Stimulated activated CD4-positive, alpha-beta T cell treated with anti-CD3 and anti-CD28 coated beads, Interleukin-4, amount 100 ng/mL, for 48 hours (primary cell): ENCODE measurements around the gene ARMH1.

Source experiments
- DNase-seq, 2 donors: peaks; one replicate each; pipeline ENCODE4 v3.0.0-alpha.2; 2020; ENCODE audit warnings: low read depth in 2 of 2

Gene ARMH1

DNA sequence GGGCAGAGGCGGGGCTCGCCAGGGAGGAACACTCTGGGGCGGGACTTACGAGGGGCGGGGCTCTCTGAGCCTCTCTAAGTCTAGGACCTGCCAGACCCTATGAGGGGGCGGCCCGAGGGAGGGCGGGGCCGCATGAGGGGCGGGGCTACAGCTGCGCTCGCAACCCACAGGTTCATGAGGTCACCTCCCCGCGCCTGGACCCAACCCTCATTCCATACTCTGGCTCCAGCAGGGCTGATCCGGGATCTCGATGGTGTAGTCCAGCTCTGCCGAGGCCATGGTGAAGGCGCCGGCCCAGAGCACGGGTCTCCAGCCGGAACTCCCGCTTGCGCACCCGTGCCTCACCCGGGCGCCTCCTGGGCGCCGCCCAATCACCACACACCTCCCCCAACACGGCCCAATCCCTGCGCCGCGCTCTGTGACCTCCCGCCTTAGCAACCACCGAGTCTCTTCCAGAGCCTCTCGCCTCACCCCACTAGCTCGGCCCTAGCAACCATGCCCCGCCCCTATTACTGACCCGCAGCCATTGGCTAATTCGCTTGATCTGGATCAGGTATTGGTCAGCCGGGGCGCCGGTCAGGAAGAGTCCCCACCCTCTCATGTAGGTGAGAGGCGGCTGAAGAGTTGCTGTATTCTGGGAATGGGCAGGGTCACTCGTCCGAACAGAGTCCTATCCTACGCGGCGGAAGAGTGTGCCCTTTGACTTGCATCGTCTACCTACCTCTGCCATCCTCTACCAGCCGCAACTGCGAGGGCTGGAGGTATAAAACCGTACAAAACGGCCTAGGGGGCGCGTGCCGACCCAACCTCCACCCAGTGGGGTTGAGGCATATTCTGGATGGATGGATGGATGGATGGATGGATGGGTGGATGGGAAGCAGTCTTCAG is at the start of gene ARMH1, which contains the start of gene TMEM53:
Gene ARMH1, plus strand, starts transcription at position 602 of the 888 bp plus-strand sequence. CDS start 14,984 bp downstream, outside the sequence.
Gene TMEM53, minus strand, starts transcription at position 369 of the 888 bp plus-strand sequence. Its CDS starts 90 bp downstream, at position 279.
- peak; percentile 95 to 97 for DNase-seq

- no peak for DNase-seq
Observed at GRCh38 chr1:44625348-44625747, 49.2 kb upstream of the ARMH1 start.

DNA sequence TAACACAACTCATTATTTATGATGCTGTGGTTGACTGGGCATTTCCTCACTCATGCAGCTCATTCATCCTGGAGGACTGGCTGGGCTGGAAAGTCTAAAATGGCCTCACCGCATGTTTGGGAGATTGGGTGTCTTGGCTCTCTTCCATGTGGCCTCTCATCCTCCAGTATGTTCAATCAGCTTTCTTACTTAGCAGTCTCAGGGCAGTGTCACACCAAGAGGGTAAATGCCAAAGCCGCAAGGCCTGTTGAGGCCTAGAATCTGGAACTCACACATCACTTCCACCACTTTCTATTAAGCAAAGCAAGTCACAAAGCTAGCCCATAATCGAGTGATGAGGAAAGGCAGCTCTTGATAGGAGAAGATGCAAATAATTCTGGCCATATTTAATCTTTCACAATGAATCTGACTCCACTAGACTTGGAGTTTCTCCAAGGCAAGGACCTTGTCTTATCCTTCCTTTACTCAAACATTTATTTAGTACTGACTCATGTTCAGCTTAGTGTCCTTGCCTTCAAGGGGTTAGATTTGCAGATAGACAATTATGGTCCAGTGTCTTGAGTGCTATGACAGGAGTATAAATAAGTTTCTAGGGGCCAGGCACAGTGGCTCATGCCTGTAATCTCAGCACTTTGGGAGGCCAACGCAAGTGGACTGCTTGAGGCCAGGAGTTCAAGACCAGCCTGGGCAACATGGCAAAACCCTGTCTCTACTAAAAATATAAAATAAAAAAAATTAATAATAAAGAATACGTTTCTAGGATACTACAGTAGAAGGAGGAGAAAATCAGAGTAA is 45.4 kb upstream of the ARMH1 start:
- no peak for DNase-seq

DNA sequence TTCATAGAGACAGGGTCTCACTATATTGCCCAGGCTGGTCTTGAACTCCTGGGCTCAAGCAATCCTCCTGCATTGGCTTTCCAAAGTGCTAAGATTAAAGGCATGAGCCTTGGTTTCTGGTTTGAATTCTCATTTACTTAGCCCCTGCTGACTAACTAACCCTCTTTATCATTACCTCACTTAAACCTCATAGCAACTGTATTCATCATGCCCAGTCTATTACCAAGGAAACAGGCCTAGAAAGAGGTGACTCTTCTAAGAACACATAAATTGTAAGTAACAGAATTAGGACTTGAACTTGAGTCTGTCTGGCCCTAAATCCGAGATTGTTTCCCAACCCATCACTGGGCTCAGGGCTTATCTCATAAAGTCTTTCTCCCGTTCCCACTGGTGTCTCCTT is 44.4 kb upstream of the ARMH1 start:
- no peak for DNase-seq

- no peak for DNase-seq
Observed at GRCh38 chr1:44631333-44631646, 43.2 kb upstream of the ARMH1 start.

- DNase-seq: peak; percentile 89 to 90
Observed at GRCh38 chr1:44631647-44632539, 42.6 kb upstream of the ARMH1 start.

- no peak for DNase-seq
Observed at GRCh38 chr1:44632598-44632997, 41.9 kb upstream of the ARMH1 start.

DNA sequence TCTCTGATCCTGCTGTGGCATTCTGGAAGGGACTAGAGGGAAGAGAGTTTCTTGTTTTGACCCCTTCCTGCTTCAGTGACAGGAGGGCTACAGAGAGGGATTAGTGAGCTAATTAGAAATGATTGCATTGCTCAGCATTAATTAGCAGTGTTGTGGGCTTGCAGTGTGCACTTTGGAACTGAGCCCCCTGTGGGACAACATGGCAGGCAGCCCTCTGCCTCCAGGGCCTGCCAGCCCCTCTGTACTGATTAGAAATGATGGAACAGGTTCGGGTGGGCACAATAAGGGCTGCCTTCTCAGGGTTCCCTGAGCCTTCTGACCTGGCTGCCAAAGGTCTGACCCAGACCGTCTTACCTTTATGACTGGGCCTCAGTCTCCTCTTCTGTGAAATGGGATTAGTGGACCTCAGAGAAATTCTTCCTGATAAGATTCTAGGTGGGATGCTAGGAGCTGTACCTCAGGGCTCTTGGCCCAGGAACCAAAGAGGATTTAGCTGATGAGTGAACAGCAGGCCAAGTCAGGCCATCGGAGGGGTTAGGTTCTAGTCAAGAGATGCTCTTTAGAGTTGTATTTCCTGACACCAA is 39.8 kb upstream of the ARMH1 start:
- DNase-seq: no peak

DNA sequence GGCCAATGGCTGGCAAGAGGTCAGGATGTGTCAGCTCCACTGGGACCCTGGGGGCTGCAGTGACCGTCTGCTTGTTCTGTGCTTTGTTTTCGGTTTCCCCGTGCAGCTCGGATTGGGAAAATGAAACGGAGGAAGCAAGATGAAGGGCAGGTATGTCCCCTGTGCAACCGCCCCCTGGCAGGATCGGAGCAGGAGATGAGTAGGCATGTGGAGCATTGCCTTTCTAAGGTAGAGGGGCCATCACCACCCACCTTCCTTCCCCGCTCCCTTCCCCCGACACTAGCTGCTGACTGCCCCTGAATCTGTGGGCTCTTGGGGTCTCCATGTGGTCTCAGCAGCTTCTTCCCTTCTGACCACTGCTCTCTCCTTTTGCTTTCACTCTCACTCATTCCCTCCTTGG is 39.1 kb upstream of the ARMH1 start:
- no peak for DNase-seq

DNA sequence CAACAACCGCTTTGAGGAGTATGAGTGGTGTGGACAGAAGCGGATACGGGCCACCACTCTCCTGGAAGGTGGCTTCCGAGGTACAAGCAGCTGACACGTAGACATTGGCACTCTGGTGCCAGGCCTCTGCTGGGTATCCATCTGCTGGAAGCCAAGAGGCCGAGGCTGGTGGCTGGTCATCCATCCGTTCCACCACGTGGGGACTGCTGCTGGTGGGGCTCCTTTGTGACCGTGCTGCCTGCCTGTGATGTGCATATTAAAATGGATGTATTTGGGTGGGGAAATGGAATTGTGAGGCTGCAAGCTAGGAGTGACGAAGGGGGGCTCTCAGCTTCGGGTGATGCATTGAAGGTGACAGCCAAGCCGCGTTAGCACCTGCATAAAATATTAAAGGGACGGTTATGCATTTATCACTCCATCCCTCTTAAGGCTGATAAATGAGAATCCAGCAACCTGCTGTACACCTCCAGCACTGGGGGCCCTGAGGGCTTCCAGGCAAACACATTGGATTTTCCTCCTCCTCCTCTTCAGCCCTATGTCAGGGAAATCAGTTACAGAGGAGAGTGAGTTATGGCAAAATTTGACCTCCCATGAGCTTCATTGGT is 38.3 kb upstream of the ARMH1 start:
- no peak for DNase-seq

- DNase-seq: no peak
Observed at GRCh38 chr1:44636688-44637598, 37.6 kb upstream of the ARMH1 start.

DNA sequence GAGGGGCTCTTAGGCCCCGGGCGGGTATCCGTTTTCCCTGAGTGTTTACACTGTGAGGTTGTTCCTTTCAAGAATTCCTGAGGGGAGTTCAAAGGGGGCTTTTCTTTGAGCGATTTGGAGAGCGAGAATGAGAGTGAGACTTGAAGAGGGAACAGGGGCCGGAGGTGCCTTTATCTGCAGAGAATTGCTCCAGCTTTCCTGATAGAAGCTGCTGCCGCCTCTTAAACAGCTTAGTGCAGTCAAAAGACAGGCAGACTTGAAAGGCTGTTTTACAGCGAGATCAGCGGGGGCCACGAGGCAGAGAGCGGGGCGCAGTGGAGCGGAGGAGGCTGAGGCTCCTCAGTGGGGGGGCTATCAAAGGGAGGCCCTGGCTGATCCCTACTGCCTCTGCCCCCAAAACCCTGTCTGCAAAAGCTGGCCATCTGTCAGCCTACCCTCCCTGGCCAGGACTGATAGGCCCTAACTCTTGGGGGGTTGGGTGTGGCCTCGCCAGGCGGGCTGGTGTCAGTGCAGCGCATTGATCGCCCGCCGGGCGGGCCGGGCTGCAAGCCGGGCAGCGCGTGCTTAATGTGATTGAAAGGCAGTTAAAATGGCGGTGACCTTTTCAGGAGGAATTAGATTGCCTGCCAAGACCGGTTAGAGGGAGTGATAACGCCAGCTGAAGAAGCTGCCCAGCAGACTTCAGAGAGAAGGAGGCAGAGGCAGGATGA is 36.7 kb upstream of the ARMH1 start:
- no peak for DNase-seq

GRCh38 chr1:44640200-44640853 is 34.2 kb upstream of the ARMH1 start:
- DNase-seq: no peak

DNA sequence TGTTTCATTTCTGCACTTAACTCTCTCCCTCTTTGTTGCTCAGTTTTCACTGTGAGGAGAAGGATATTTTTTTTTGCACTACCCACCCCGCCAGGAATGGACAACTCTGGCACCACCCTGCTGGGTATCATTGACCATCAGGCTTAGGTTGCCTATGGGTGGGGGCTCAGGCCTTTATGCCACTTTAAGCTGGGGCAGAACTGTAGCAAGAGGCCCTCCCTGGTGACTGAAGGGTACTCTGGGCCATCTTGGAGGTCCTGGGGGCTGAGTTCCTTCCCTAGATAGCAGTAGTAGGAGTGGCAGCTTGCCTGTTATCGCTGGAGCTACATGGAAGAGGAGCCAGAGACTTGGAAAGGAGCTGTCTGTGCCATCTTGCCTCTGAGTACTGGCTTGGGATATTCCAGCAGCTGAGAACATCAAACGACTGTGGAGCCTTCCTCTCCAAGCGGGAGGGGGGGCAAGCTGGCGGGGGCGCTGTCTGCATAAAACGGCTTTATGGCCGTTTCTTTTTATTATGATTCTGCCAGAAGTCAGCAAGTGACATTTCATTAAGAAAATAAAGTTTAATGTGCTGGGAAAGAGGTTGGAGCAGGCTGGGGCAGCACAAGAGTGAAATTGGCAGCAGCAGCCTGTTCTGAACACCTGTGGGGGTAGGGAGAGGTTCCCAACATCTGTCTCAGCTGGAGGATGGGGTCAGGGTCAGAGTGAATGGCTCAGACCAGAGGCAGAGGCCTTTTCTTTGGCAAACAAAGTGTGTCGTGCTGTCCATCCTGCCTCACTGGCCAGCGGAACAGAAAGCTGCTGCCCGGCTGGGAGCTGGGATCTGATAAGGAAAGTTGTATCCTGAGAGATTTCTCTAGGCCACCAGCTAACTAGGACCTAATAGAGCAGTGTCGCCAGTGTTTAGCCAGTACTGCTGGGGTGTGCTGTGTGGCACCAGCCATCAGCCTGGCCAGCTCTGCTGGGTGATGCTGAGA is 33.1 kb upstream of the ARMH1 start:
- DNase-seq: no peak

DNA sequence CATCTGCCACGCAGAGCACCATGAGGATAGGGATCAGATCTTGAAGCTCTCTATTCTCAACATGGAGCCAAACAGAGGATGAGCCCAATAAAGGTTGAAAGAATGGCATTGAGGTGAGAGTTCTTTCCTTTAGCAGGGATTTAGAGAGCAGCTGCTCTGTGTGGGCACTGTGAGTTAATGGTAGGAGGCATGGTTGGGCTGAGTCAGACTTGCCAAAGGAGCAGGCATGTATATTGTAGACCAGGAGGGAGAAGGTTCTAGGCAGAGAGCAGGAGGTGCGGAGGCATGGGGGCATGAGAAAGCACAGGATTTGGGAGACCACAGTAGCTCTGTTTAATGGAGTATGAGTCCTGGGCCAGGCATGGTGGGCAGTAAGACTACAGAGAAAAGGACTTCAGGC is 32.3 kb upstream of the ARMH1 start:
- no peak for DNase-seq

GRCh38 chr1:44642925-44643324 is 31.6 kb upstream of the ARMH1 start:
- no peak for DNase-seq

DNA sequence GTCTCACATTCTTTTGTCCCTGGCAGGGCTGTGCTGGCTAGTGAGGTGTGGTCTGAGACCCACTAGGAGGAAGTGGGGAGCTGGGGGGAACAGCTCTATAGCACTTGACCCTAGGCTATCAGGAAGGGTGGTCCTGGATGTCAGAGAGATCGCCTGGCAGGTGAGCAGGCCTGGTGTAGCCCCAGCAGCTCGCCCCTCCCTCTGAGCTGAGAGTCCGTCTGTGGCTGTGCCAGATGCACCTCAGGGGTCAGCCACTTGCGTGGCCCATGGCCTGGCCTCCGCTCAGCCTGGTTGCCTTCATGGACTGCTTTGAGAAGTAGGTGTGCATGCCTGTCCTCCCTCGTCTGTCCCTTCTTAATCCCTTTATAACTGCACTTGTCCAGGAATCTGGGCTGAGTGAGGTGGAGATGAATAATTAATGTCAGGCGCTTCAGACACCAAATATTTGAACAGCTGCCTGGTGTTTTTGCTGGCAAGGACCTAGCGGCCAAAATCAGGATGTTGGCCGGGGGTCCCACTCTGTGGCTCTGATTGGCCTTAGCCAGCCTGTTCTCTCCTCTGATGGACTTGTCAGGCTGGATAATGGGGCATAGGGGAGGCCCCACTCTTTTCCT is 30.7 kb upstream of the ARMH1 start:
- no peak for DNase-seq
